GM18520 (cell line): Measurements from ENCODE around the gene BFSP2.

Source experiments
- ATAC-seq: cut with Tn5 transposase; IDR thresholded peaks from one replicate; pipeline ENCODE4 v1.9.1; 2021; ENCODE audit not compliant: unreplicated experiment

Gene BFSP2

GRCh38 chr3:133400006-133400515 lies at the start of gene BFSP2:
Gene BFSP2, plus strand, starts transcription at chr3:133400056. Its CDS starts 28 bp downstream, at chr3:133400084.
- ATAC-seq: no peak

- ATAC-seq: no peak
Measured at GRCh38 chr3:133354721-133355120, 45.1 kb upstream of the BFSP2 start.

- no peak for ATAC-seq
Measured at GRCh38 chr3:133360476-133360875, 39.4 kb upstream of the BFSP2 start.

GRCh38 chr3:133361011-133361410 lies 38.8 kb upstream of the BFSP2 start:
- ATAC-seq: no peak

GRCh38 chr3:133361435-133361834 lies 38.4 kb upstream of the BFSP2 start:
- no peak for ATAC-seq

- ATAC-seq: no peak
Measured at GRCh38 chr3:133362539-133362938, 37.3 kb upstream of the BFSP2 start.

- ATAC-seq: no peak
Measured at GRCh38 chr3:133364704-133365103, 35.2 kb upstream of the BFSP2 start.

- no peak for ATAC-seq
Measured at GRCh38 chr3:133366921-133367320, 32.9 kb upstream of the BFSP2 start.

GRCh38 chr3:133367403-133367802 lies 32.5 kb upstream of the BFSP2 start:
- no peak for ATAC-seq

GRCh38 chr3:133367956-133368355 lies 31.9 kb upstream of the BFSP2 start:
- ATAC-seq: no peak

- no peak for ATAC-seq
Measured at GRCh38 chr3:133368371-133369067, 31.3 kb upstream of the BFSP2 start.

- no peak for ATAC-seq
Measured at GRCh38 chr3:133369068-133369440, 30.8 kb upstream of the BFSP2 start.

- no peak for ATAC-seq
Measured at GRCh38 chr3:133371181-133371580, 28.7 kb upstream of the BFSP2 start.

GRCh38 chr3:133371676-133372075 lies 28.2 kb upstream of the BFSP2 start:
- no peak for ATAC-seq

- no peak for ATAC-seq
Measured at GRCh38 chr3:133374708-133375402, 25.0 kb upstream of the BFSP2 start.

GRCh38 chr3:133375403-133375745 lies 24.5 kb upstream of the BFSP2 start:
- no peak for ATAC-seq

- no peak for ATAC-seq
Measured at GRCh38 chr3:133376810-133377209, 23.0 kb upstream of the BFSP2 start.

GRCh38 chr3:133377396-133377795 lies 22.5 kb upstream of the BFSP2 start:
- ATAC-seq: no peak

GRCh38 chr3:133379926-133380325 lies 19.9 kb upstream of the BFSP2 start:
- ATAC-seq: no peak

- no peak for ATAC-seq
Measured at GRCh38 chr3:133380481-133381225, 19.2 kb upstream of the BFSP2 start.

- no peak for ATAC-seq
Measured at GRCh38 chr3:133381346-133382109, 18.3 kb upstream of the BFSP2 start.
